Activated T-helper 1 cell treated with anti-CD3 and anti-CD28 coated beads, Interleukin-2, amount 50 U/mL, for 16 hours (primary cell): ENCODE measurements around the gene AAK1.

ENCODE experiments used
- DNase-seq, 2 donors: peaks; one replicate each; pipeline ENCODE4 v3.0.0-alpha.2; 2020; ENCODE audit warnings: low read depth in 1 of 2, low spot score in 1 of 2

Gene AAK1

DNA sequence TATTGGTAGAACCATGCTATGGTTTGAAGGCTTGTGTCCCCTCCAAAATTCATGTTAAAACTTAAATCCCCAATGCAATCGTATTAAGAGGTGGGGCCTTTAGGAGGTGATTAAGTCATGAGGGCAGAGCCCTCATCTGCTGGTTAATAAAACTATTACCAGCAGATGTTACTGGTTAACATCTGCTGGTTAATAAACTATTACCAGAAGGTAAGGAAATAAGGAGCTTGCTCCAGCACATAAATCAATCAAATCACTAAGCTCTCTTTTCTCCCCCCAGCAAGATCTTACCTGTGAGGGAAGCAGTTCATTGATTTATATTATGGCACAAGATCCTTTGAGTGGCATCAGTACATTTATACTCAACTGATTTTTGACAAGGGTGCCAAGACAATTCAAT, 96.9 kb downstream of the AAK1 start:
- no peak for DNase-seq

DNA sequence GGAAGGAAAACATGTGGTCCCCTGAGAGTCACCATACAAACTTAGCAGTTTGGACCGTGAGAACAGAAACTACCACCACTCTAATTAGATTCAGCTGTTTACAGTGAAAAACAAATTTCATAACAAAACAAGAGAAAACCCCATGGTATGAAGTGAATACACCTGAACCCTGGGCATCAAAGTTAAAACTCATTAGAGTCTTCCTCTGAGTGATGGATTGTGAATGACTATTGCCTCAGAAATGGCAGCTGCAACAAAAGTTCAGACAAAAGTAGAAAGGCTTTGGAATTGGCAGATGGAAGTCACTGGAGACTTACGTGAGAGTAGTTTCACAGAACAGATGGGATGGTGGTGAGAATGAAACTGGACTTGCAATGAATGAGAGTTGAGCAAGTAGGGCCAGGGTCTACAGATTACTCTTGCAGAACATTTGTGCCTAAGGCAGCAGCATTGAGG, 98.0 kb downstream of the AAK1 start:
- DNase-seq = no peak

DNA sequence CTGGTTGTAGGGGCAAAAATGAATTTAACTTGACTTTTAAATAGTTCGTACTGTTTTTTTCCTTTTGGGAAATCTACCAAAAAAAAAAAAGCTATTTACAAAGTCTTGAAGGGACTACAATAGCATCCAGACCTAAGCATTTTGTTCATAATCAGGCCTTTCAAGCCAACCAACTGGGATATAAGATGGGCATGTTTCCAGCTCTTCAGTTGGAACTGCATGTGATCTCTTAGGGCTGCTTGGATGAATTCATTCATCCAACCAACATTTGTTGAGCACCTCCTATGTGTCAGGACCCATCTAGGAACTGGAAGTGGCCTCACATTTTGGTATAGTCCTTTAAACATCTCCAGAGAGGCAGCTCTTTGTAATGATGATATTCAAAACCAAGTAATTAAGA, 98.6 kb downstream of the AAK1 start:
- DNase-seq = no peak

DNA sequence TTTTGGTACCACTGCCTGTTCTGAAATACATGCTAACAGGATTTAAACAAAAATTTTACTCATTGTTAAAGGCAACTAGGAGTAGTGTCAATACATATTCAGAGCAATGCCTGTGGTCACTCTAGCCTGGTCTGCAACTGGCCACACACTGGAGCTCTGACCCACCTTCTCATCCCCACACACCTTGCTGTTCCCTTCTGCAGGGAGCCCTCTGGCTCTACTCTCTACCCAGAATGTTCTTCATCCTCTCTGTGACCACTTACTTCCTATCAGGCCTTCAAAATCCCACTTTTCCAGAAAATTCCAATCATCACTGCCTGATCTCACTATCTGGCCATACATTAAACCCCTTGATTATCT, 104.0 kb downstream of the AAK1 start:
- DNase-seq = no peak

DNA sequence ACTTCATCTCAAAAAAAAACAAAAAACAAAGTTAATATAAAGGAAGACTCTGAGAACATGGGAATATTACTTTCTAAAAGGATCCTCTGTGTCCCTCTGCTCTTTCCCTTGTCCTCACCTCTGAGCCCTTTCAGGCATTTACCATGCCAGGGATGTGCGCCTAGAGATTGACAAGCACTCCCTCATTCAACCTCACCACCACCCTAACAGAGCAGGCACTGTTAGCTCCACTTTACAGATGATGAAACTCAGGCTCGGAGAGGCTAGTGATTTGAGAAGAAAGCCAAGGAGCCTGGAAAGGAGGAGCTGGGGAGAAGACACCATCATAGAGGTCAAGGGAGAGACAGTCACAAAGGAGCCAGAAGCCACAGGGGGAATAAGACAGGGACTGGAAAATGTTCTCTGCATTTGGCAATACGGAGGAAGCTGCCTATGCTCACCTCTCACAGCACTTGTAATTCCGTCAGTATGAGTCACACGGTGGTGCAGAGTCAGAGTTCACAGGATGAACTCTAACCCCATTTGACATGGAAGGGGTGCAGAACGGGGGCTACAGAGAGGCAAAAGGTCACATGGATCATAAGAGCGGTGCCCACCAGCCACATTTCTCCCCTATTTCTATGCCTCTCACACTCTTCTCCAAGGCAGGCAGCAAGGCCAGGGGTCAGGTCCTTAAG, 104.5 kb downstream of the AAK1 start:
- no peak for DNase-seq

DNA sequence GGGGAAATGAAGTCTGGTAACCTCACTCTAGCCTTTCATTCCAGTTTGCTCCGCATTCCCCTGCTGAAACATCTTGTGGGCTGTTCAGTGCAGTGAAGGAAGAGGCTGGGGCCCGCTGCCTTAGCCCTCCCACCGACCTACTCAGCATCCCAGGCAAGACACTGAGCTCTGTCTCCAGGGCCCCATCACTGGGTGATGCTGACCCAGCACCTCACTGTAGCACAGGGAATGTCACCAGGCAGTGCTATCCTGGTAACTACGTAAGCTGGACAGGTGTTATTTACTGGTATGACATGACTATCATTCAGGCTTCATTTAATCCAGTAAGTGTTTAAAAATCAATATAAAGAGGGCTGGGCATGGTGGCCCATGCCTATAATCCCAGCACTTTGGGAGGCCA, 105.3 kb downstream of the AAK1 start:
- no peak for DNase-seq

DNA sequence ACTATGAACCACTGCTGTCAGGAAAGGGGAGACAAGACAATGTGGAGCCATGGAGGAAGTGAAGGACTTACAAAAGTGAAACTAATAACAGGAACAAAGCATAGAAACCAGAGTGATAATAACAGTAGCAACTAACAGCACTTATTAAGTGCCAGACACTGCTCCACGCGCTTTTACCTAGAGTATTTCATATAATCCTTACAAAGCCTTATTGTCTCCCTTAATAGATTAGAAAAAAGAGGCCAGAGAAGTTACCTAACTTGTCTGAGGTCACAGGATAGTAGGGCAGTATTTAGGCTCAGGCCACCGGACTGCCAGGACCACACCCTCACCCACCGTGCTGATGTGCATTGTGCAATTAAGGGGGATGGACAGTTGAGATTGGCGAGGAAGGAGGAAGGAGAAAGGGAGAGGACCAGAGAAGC, 107.7 kb downstream of the AAK1 start:
- no peak for DNase-seq

DNA sequence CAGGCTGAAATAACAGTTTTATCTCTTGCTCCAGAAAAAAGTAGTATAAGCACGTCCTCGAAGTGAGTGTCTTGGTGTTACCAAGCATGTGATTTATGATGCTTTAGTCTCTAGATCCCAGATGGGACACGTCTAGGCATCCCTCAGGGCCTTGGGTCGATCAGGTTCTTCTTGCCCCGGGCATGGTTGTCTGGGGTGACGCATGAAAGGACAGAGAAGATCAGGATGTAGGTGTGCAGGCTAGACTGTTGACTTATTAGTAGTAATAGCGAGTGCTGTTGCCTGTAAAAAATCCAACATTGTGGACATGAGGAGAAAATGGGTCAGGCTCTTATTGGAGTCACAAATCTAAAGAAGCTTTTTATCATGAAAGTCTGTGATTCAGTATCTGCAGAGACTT, 112.4 kb downstream of the AAK1 start:
- no peak for DNase-seq

DNA sequence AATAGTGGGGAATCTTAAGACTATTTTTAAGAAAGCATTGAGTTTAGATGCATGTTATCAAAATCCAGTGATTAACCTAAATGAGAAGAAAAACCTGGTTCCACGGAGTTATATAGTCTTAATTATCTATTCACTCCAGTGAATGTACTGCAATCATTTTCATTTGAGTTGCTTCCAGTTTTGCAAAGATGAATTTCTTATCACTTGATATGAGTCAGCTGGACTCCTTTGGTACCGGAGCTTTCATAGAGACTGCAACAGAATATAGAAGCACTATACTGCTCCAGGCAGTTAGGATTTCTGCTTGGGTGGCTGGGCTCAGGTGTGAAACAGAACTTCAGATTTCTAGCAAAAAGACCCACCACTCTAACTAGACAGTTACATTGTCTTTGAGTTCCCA, 114.1 kb downstream of the AAK1 start:
- DNase-seq = no peak

DNA sequence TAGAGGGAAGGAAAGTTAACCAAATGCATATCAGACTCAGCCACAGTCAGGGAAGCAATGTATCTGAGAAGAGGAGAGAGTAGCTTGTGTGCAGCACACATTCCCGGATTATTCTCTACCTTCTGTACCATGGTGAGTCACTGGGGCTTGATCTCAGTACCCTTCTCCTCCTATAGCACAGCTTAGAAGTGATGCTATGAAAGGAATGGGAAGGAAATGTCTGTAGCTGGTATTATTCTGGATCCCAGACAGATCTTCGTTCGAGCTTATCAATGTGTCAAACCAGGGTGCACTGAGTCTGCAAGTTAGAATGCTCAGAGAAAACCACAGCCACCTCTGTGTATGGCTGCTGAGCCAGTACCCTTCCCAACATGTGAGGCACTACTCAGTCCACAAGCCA, 118.3 kb downstream of the AAK1 start:
- DNase-seq = no peak

DNA sequence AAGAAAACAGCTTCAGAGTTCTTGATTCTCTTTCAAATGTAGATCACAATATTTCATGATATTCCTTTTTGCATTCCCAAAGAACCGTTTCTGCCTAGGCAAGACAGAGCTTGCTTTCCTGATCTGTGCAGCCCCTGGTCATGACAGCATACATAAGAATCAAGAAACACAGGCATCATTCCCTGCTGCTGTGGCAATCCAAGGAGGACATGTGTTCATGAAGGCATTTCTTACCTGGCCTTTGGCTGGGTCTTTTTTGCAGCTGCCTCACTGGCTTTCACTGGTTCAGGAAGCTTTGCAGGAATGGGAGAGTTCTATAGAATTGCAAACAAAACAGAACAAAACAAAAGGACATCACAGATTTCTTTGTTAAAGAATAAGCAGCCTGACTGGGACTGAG, 118.7 kb downstream of the AAK1 start:
- DNase-seq = no peak

DNA sequence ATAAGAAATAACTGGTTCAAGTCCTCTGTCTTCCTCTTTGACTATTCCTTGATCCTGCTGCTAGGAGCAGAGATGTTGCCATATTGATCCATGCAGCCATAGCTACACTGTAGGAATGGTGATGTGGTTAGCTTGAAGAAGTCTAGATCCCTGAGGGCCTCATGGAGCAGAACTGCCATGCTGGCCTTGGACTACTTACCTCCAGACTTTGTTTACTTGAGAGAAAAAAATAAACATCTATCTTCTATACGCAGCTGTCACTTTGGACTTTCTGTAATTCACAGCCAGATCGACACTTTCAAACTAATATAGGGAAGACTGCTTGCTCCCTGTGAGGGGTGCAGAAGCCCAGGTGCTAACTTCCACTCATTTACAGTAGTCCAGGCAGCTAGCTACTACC, 121.8 kb downstream of the AAK1 start:
- DNase-seq = no peak

DNA sequence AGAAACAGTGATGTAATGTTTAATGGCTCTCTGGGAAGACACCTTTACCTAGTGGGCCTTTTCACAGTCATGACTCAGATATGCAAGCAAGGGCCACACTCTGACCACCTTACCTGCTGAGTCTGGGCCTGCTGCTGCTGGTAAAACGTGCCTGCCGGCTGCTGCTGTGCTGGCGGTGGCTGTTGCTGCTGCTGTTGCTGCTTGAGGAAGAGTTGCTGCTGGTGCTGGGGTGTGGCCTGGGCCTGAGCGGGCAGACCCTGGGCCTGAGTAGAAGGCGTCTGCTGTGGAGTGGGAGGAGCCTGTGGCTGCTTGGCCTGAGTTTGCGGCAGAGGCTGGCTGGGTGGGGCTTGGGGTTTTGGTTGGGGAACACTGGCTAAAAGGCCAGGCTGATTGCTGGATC, 124.7 kb downstream of the AAK1 start:
- no peak for DNase-seq

DNA sequence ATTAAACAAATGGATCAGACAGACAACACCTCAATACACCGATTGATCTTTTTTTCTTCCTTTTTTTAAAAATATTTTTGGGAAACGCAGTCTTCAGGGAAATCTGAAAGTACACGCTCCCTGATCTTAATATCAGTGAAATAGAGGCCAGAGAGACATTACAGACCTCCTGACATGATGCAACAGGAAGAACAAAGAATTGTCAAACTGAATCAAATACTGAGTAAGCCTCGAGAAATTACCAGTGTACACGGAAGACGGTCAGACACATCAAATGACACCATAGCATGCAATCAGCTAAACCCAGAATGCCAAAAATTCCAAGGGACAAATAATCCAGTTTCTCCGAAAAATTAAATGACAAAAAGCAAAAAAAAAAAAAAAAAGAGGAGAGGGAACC, 126.1 kb downstream of the AAK1 start:
- DNase-seq = no peak

DNA sequence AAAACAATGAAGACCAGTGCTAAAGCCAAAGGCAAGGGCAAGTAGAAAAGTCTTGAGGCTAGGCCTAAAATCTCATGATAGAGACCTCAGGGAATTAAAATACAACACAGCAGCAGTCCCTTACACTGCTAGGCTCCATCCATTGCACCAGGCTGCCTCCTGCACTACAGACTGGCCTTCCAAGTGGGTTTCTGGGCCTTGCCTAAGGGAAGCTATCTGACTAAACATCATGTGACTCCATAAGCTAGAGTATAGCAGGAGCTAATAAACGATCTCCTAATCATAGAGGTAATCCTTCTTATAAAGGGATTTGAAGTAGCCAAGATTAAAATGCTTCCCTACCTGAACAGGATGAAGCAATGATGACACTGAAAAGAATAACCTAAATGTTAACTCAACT, 128.7 kb downstream of the AAK1 start:
- no peak for DNase-seq

DNA sequence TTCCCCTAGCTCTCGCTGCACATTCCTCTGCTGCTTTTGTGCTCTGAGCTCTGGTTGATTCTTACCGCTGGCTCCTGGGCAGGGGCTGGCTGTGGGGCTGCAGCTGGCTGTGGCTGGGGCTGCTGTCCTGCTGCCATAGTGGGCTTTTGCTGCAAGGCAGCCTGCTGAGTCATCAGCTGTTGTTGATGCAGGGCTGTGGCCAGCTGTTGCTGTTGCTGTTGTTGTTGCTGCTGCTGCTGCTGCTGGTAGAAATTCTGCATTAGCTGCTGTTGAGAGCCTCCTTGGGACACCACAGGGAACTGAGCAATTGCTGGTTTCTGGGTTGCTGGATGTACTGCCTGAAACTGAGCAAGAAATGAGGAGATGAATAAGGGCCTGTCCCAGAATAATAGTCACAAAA, 129.1 kb downstream of the AAK1 start:
- DNase-seq = no peak

DNA sequence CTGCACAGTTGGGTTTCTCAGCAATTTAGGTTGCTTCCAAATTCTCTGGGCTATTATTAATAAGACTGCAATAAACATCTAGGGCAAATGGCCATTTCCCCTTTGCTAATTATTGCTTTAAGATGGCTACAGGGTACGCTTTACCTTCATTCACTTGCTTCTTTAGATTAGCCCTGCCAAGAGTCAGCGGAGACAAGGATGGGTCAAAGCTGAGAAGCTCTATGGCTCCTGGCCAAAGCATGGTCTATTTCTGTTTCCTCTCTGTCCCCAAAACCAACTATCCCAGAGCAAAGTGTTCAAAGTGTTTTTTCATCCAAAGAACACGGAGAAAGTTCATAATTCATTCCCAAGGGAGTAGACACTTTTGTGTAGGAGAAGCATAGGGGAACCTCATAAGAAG, 131.1 kb downstream of the AAK1 start:
- no peak for DNase-seq

DNA sequence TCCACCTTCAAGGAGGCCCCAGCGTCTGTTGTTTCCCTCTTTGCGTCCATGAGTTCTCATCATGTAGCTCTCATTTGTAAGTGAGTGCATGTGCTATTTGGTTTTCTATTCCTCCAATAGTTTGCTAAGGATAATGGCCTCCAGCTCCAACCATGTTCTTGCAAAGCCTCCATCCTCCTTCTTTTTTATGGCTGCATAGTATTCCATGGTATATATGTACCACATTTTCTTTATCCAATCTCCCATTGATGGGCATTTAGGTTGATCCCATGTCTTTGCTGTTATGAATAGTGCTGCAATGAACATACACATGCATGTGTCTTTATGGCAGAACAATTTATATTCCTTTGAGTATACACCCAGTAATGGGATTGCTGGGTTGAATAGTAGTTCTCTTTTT, 133.3 kb downstream of the AAK1 start:
- no peak for DNase-seq

DNA sequence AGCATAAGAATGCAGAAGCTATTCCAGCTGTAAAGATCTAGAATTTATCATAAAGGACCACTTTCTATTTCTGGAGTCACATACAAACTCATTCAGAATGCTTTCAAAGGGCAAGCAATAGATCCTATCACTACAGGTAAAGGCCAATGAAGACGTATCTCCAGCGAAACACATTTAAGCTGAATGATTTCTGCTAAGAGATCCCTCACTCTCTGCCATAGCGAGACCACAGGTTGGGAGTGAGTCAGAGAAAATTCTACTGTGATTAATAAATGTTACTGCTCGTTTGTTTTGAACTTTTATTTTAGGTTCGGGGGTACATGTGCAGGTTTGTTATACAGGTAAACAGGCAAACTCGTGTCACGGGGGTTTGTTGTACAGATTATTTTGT, 133.8 kb downstream of the AAK1 start:
- DNase-seq = no peak

DNA sequence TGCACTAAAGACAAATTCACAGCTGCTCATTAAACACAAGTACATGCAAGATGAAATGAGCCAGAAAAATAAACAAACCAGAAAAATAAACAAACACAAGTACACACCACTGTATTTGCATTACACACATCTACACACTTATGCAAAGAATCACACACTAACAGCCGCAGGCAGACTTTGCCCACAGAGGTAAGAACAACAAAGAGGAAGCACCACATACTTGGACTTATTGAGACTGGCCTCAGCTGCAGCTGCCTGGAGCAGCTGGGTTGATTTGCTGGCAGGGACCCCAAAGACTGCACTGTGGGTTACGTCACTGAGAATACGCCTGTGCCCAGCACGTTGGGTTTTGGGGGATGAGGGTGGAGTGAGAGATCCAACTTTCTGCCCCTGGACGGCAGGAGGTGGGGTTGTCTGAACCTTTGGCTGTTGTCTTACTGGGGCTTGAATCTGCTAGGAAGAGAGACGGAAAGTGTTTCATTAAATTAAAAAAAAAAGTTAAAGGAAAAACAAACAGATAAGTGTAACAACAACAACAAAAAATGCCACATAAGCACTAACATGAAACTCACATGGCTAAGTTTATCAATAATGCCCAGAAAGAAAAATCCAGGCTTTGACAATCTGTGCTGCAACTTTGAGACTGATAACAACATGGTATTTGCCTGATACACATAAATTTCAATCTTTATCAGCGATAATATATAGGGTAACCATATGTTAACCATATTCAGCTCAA, 134.4 kb downstream of the AAK1 start:
- no peak for DNase-seq

DNA sequence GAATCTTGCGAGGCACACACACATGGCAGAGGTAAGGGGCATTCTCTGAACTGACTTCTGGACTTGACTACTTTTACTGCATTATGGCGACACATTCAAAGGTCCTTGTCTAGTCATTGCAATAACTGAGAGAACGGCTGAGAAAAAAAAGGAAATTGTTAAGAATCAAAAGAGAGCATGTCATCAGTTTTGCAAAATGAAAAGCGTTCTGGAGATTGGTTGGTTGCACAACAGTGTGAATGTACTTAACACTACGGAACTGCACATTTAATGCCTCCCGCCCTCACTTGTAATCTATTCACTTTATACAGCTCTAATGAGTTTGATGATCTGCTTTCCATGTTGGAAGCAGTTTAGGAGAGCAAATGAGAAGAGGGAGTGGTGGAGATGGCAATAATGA, 137.8 kb downstream of the AAK1 start:
- no peak for DNase-seq

DNA sequence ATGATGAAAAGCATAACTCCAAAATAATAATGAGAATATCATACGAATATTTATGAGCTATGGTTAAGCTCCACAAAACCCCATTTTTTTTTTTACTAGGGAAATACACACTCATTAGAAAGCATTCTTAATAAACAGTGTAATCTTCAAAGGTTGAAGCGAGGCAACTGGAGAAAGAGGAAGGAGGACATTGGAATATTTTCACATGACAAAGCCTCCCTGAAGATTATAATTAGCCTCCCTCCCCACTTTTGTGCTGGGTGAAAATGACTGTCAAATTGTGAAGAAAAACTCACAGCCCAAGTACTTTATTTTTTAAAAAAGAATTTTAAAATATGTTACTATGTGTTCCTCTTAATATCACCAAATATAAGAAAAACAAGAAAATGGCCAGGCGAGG, 142.2 kb downstream of the AAK1 start:
- no peak for DNase-seq

DNA sequence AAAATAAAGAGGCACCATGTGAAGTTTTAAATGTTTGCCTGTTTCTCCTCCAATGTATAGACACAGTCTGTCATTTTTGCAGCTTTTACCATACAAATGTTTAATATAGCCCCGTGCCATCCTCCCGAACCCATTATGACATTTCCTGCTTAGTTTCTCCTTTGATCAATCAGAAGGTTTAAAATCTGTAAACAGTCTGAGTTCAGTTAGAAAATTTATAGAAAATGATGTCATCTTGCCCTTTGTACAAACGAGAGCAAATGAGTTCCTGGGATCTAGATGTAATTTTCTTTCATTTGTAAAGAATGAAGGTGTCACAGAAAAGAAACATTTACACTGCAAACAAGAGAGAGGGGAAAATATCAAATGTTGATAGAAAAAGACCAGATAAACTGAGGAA, 143.6 kb downstream of the AAK1 start:
- DNase-seq = no peak
